Diencephalon (tissue), 1 donor: Measurements from ENCODE around the gene PIK3C2A. TPM values are rescaled to one million over a fixed set of nuclear protein-coding genes. Genes with fewer than 3 reads are reported as not detected.

Experiments
- total RNA-seq: library from RNA; depleted of rRNA; stranded (reverse); fragments of >200 nt; gene quantifications from one replicate; pipeline ENCODE4 v1.2.3, GENCODE V29; 2014

PIK3C2A gene, protein sequence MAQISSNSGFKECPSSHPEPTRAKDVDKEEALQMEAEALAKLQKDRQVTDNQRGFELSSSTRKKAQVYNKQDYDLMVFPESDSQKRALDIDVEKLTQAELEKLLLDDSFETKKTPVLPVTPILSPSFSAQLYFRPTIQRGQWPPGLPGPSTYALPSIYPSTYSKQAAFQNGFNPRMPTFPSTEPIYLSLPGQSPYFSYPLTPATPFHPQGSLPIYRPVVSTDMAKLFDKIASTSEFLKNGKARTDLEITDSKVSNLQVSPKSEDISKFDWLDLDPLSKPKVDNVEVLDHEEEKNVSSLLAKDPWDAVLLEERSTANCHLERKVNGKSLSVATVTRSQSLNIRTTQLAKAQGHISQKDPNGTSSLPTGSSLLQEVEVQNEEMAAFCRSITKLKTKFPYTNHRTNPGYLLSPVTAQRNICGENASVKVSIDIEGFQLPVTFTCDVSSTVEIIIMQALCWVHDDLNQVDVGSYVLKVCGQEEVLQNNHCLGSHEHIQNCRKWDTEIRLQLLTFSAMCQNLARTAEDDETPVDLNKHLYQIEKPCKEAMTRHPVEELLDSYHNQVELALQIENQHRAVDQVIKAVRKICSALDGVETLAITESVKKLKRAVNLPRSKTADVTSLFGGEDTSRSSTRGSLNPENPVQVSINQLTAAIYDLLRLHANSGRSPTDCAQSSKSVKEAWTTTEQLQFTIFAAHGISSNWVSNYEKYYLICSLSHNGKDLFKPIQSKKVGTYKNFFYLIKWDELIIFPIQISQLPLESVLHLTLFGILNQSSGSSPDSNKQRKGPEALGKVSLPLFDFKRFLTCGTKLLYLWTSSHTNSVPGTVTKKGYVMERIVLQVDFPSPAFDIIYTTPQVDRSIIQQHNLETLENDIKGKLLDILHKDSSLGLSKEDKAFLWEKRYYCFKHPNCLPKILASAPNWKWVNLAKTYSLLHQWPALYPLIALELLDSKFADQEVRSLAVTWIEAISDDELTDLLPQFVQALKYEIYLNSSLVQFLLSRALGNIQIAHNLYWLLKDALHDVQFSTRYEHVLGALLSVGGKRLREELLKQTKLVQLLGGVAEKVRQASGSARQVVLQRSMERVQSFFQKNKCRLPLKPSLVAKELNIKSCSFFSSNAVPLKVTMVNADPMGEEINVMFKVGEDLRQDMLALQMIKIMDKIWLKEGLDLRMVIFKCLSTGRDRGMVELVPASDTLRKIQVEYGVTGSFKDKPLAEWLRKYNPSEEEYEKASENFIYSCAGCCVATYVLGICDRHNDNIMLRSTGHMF (N-terminal part only)
- total RNA-seq: 57.9 TPM

GRCh38 chr11:17207317-17208256 lies at the start of gene PIK3C2A:
Gene PIK3C2A, minus strand, starts transcription at chr11:17207986. Its CDS starts 38,245 bp downstream, at chr11:17169741.

Other genes with a start within 250 kb of the PIK3C2A start
- 15.2 TPM for gene PLEKHA7, start 193.6 kb downstream of the PIK3C2A start, total RNA-seq
- gene RPS13, start 130.3 kb downstream of the PIK3C2A start, total RNA-seq: 1,188 TPM
- gene NUCB2, start 68.8 kb upstream of the PIK3C2A start, total RNA-seq: 111 TPM
- gene NCR3LG1, start 143.8 kb upstream of the PIK3C2A start, total RNA-seq: 17.1 TPM
- gene KCNJ11, start 180.7 kb upstream of the PIK3C2A start, total RNA-seq: 14.5 TPM